Caco-2 (cell line): Measurements from ENCODE around the gene CEBPZ. TPM values are rescaled to one million over a fixed set of nuclear protein-coding genes. Genes with fewer than 3 reads are reported as not detected.
"Not testable (repeated sequence)": the region's sequence is repeated elsewhere in the genome, so short reads cannot be mapped to it uniquely, and the experiment has no call there.

Experiments
- BruUV-seq: library from RNA; stranded (reverse); fragments of 400-500 nt; replicated peaks from 2 replicates; lab custom pipeline; 2021; lab: Mats Ljungman, UMichigan
- CTCF ChIA-PET: fragments of 300-600 bp; sonication (Branson Sonifier 250); formaldehyde crosslinking; loops from one replicate; lab custom pipeline; 2022; ENCODE audit warnings: antibody characterized with exemption; lab: Charles Lee
- POLR2A ChIA-PET: fragments of 300-600 bp; sonication (Branson Sonifier 250); formaldehyde crosslinking; loops from one replicate; lab custom pipeline; 2022; ENCODE audit warnings: antibody characterized with exemption; lab: Charles Lee
- DNase-seq, 2 experiments: peaks; one replicate each; pipeline versions ENCODE4 v3.0.0 to v3.0.0-alpha.2; 2020 to 2022
- H3K27me3 ChIP-seq: replicated peaks from 2 replicates; pipeline ENCODE4 v1.6.0; 2011; ENCODE audit warnings: low read length; ENCODE audit not compliant: control insufficient read depth, insufficient read depth
- H3K36me3 ChIP-seq: 2 replicates; pipeline ENCODE4 v1.5.1; 2011; ENCODE audit warnings: low read length; ENCODE audit not compliant: control insufficient read depth, insufficient read depth
- H3K4me1 ChIP-seq: fragments of 250-450 bp; sonication (Bioruptor Pico); 2 replicates; pipeline ENCODE4 v1.5.1; 2020; ENCODE audit warnings: mild to moderate bottlenecking
- H3K4me3 ChIP-seq: 2 replicates; pipeline ENCODE4 v1.5.1; 2011; ENCODE audit warnings: low read depth, mild to moderate bottlenecking, control low read depth, low read length
- H3K9me3 ChIP-seq: fragments of 250-450 bp; sonication (Bioruptor Pico); 2 replicates; pipeline ENCODE4 v1.5.1; 2020; ENCODE audit warnings: mild to moderate bottlenecking, moderate library complexity
- H3K27ac Mint-ChIP-seq: one replicate; pipeline ENCODE4 v1.8.0; 2022; ENCODE audit warnings: mixed read lengths; ENCODE audit not compliant: unreplicated experiment
- H3K27me3 Mint-ChIP-seq: one replicate; pipeline ENCODE4 v1.8.0; 2022; ENCODE audit warnings: mixed read lengths; ENCODE audit not compliant: insufficient read depth, unreplicated experiment
- H3K36me3 Mint-ChIP-seq: one replicate; pipeline ENCODE4 v1.8.0; 2022; ENCODE audit warnings: mild to moderate bottlenecking, mixed read lengths; ENCODE audit not compliant: insufficient read depth, unreplicated experiment
- H3K4me1 Mint-ChIP-seq: one replicate; pipeline ENCODE4 v1.8.0; 2022; ENCODE audit warnings: low read depth, mixed read lengths; ENCODE audit not compliant: unreplicated experiment
- H3K4me3 Mint-ChIP-seq: one replicate; pipeline ENCODE4 v1.8.0; 2022; ENCODE audit warnings: mild to moderate bottlenecking, moderate library complexity, mixed read lengths; ENCODE audit not compliant: unreplicated experiment
- H3K9me3 Mint-ChIP-seq: one replicate; pipeline ENCODE4 v1.8.0; 2022; ENCODE audit warnings: mixed read lengths; ENCODE audit not compliant: unreplicated experiment
- intact Hi-C: fragments of 100-400 bp; cut with micrococcal nuclease; formaldehyde crosslinking; loops from one replicate; pipeline ENCODE4 v1.10.0; 2022; ENCODE audit not compliant: unreplicated experiment
- total RNA-seq: library from RNA; stranded (reverse); gene quantifications from 2 replicates; pipeline ENCODE4 v1.2.3, GENCODE V29; 2022
- TF ChIP-seq, protein P1 (sequence below), 2 experiments: fragments of 200-600 bp in 1 of 2; IDR thresholded peaks; 1 replicate in 1 of 2; 2 replicates in 1 of 2; pipeline versions ENCODE4 v1.5.1 to v1.8.0; 2011 to 2022; ENCODE audit warnings: antibody characterized with exemption in 1 of 2, control low read depth in 1 of 2, inconsistent platforms in 1 of 2, low read depth in 1 of 2, low read length in 1 of 2, mild to moderate bottlenecking in 1 of 2, moderate library complexity in 1 of 2; ENCODE audit not compliant: insufficient read depth in 1 of 2, severe bottlenecking in 1 of 2, unreplicated experiment in 1 of 2

The CEBPZ gene
- total RNA-seq, 1 experiment from 2014 or later, result 93.3 TPM

- H3K4me1 ChIP-seq, result no peaks in the 10 kb centered on the region
- no TSS peak for BruUV-seq
- Mint-ChIP-seq H3K9me3 (no peaks in the 10 kb centered on the region), H3K4me1 (no peaks in the 10 kb centered on the region), H3K27me3 (no peaks in the 10 kb centered on the region), H3K27ac (no peak overlapping the region), H3K4me3 (no peak overlapping the region), H3K36me3 (peaks cover 92% of the 10 kb centered on the region)
- H3K36me3 ChIP-seq, result peaks cover 1% of the 10 kb centered on the region
- TF ChIP-seq, protein P1, sequence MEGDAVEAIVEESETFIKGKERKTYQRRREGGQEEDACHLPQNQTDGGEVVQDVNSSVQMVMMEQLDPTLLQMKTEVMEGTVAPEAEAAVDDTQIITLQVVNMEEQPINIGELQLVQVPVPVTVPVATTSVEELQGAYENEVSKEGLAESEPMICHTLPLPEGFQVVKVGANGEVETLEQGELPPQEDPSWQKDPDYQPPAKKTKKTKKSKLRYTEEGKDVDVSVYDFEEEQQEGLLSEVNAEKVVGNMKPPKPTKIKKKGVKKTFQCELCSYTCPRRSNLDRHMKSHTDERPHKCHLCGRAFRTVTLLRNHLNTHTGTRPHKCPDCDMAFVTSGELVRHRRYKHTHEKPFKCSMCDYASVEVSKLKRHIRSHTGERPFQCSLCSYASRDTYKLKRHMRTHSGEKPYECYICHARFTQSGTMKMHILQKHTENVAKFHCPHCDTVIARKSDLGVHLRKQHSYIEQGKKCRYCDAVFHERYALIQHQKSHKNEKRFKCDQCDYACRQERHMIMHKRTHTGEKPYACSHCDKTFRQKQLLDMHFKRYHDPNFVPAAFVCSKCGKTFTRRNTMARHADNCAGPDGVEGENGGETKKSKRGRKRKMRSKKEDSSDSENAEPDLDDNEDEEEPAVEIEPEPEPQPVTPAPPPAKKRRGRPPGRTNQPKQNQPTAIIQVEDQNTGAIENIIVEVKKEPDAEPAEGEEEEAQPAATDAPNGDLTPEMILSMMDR (IDR thresholded peaks at IDR 0.05; ENCODE audit: insufficient read depth in 1 of 2, low read depth in 1 of 2, low read length in 1 of 2, severe bottlenecking in 1 of 2, unreplicated experiment in 1 of 2), result no peak
- H3K9me3 ChIP-seq, result no peaks in the 10 kb centered on the region
- intact Hi-C loops, result no loop called here
- POLR2A ChIA-PET, result no interaction called here
- no peak overlapping the region for H3K4me3 ChIP-seq
- H3K27me3 ChIP-seq, result no peaks in the 10 kb centered on the region
- CTCF ChIA-PET, result no interaction called here
- no peak for DNase-seq
These were observed 16.1 kb downstream of the CEBPZ start for GRCh38 chr2:37215250-37215649.

GRCh38 chr2:37211939-37212338 lies 19.5 kb downstream of the CEBPZ start:
- intact Hi-C loops, result no loop called here
- TF ChIP-seq, protein P1 (IDR thresholded peaks at IDR 0.05; ENCODE audit: insufficient read depth in 1 of 2, low read depth in 1 of 2, low read length in 1 of 2, severe bottlenecking in 1 of 2, unreplicated experiment in 1 of 2), result no peak
- Histone ChIP-seq H3K9me3 (peaks cover 6% of the 10 kb centered on the region; the same call in 1 of the 2 replicates), H3K4me3 (no peak overlapping the region), H3K36me3 (peaks cover 4% of the 10 kb centered on the region), H3K27me3 (no peaks in the 10 kb centered on the region), H3K4me1 (no peaks in the 10 kb centered on the region)
- CTCF ChIA-PET, result no interaction called here
- H3K36me3 Mint-ChIP-seq, result peaks cover 93% of the 10 kb centered on the region
- H3K4me3 Mint-ChIP-seq, result no peak overlapping the region
- DNase-seq, result no peak
- H3K27me3 Mint-ChIP-seq, result no peaks in the 10 kb centered on the region
- no TSS peak for BruUV-seq
- no peaks in the 10 kb centered on the region for H3K4me1 Mint-ChIP-seq
- H3K27ac Mint-ChIP-seq, result no peak overlapping the region
- POLR2A ChIA-PET, result no interaction called here
- H3K9me3 Mint-ChIP-seq, result peaks cover 14% of the 10 kb centered on the region

DNA sequence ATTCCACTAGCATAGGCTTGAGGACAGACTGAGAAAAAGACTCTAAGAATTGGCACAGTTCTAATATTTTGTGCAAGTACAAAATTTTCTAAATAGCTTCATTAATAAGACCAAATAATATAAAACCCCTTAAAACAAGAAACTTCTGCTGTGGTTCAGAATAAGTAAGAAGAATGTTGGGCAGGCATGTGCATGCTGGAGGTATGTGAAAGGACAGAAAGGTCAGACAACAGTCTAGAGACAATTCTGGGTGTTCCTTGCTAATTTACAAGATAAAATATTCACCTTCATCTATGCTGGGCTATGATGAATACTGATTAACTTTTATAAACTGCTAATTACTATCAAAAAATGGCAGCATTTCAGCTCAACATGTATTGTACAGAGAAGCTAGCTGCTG lies 20.2 kb downstream of the CEBPZ start:
- Mint-ChIP-seq H3K4me1 (no peaks in the 10 kb centered on the region), H3K27ac (no peak overlapping the region), H3K36me3 (peaks cover 93% of the 10 kb centered on the region), H3K27me3 (no peaks in the 10 kb centered on the region), H3K9me3 (peaks cover 21% of the 10 kb centered on the region), H3K4me3 (no peak overlapping the region)
- intact Hi-C loops, result no loop called here
- ChIA-PET CTCF (no interaction called here), POLR2A (no interaction called here)
- H3K36me3 ChIP-seq, result peaks cover 5% of the 10 kb centered on the region
- no peak for DNase-seq
- H3K27me3 ChIP-seq, result no peaks in the 10 kb centered on the region
- no TSS peak for BruUV-seq
- H3K4me1 ChIP-seq, result no peaks in the 10 kb centered on the region
- peaks cover 6% of the 10 kb centered on the region; the same call in 1 of the 2 replicates for H3K9me3 ChIP-seq
- TF ChIP-seq, protein P1 (IDR thresholded peaks at IDR 0.05; ENCODE audit: insufficient read depth in 1 of 2, low read depth in 1 of 2, low read length in 1 of 2, severe bottlenecking in 1 of 2, unreplicated experiment in 1 of 2), result no peak
- H3K4me3 ChIP-seq, result no peak overlapping the region

GRCh38 chr2:37206760-37207159 lies 24.6 kb downstream of the CEBPZ start:
- POLR2A ChIA-PET, H3K4me3 Mint-ChIP-seq, H3K27ac Mint-ChIP-seq, H3K4me3 ChIP-seq, intact Hi-C loops, BruUV-seq, H3K27me3 ChIP-seq, H3K4me1 Mint-ChIP-seq, H3K27me3 Mint-ChIP-seq, H3K4me1 ChIP-seq, H3K36me3 ChIP-seq, CTCF ChIA-PET, DNase-seq: not testable (repeated sequence)
- Mint-ChIP-seq H3K36me3 (peaks cover 95% of the 10 kb centered on the region), H3K9me3 (peaks cover 30% of the 10 kb centered on the region)
- peaks cover 12% of the 10 kb centered on the region for H3K9me3 ChIP-seq
